ENCODE measurements around the gene NLRC5.

- no peak for TF ChIP-seq POLR2A (IDR thresholded peaks at IDR 0.05; ENCODE audit: low read depth, low read length)
- TF ChIP-seq POLR2AphosphoS5 (IDR thresholded peaks at IDR 0.05; ENCODE audit: low read depth, low read length) = no peak
- no peak for TF ChIP-seq TAF1 (IDR thresholded peaks at IDR 0.05; ENCODE audit: low read depth, low read length)
- no peak for TF ChIP-seq SPI1 (IDR thresholded peaks at IDR 0.05; ENCODE audit: low read depth, low read length)
- peak; percentile 18 for TF ChIP-seq PAX5 (IDR thresholded peaks at IDR 0.05; ENCODE audit: insufficient read depth, low read length, severe bottlenecking)
- TF ChIP-seq POU2F2 (IDR thresholded peaks at IDR 0.05; ENCODE audit: low read depth, low read length) = no peak
Observed at GRCh38 chr16:57044931-57045693, 55.8 kb downstream of the NLRC5 start.
